GM12872 (cell line): ENCODE results near the gene CCDC66.

Source experiments
- CTCF ChIP-seq: IDR thresholded peaks from 3 replicates; pipeline ENCODE4 v1.5.1; 2011; ENCODE audit warnings: low read depth, mild to moderate bottlenecking, low read length, moderate library complexity; ENCODE audit not compliant: insufficient read depth

CCDC66 gene

GRCh38 chr3:56629451-56629850 is 72.5 kb downstream of the CCDC66 start:
- no peak for TF ChIP-seq CTCF

- no peak for TF ChIP-seq CTCF
Measured at GRCh38 chr3:56630966-56631365, 74.0 kb downstream of the CCDC66 start.

- TF ChIP-seq CTCF = no peak
Measured at GRCh38 chr3:56633181-56633580, 76.2 kb downstream of the CCDC66 start.

- TF ChIP-seq CTCF = no peak
Measured at GRCh38 chr3:56633602-56634535, 76.9 kb downstream of the CCDC66 start.

- no peak for TF ChIP-seq CTCF
Measured at GRCh38 chr3:56645407-56645806, 88.4 kb downstream of the CCDC66 start.

- no peak for TF ChIP-seq CTCF
Measured at GRCh38 chr3:56654460-56654859, 97.5 kb downstream of the CCDC66 start.

GRCh38 chr3:56655709-56656108 is 98.7 kb downstream of the CCDC66 start:
- TF ChIP-seq CTCF = no peak
